Nucleus accumbens (tissue), 56 donors: ENCODE data around the gene NLGN1.

ENCODE experiments used
- DNase-seq, 56 donors: peaks; one replicate each; lab custom pipeline; 2025; lab: John Stamatoyannopoulos, UW

The NLGN1 gene

DNA sequence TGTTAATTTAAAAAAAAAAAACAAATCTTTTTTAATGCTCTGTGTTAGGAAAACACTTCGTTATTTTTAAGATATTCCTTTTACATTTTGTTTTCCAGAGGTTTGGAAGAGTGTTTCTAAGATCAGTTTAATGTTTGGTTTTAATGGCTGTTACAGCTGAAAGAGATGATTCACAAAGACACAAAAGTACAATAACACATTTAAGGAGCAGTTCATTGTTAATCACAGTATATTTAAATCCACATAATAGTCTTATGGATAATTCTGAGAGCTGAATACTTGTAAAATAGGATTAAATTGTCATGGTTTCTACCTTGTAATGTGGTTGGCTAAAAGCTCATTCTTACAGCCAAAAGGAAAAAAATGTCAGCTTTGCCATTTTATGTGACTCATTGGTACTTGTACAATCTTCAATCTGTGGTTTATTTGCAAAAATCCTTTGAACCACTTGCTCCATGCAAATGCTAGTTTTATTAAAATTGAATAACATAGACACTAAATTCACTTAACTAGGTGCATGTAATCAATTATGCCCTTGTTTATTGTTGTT lies 426.4 kb downstream of the NLGN1 start:
- no peak for DNase-seq

DNA sequence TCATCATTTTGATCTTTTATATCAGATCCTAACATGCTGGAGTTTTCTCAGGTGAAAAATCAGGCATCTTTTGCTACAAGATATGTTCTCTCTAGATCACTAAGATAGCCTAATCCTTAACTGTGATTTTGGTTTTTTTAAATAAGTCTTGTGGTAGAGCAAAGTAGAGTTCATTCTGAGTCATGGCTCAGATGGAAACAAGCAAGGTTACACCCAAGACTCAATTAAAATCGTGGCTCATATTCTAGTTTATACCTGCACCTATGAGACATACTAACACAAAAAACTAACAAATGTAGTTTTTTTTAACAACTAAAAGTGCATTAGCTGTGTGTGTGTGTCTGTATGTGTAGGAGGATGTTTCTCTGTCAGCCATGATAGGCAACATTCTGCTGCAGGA lies 428.2 kb downstream of the NLGN1 start:
- DNase-seq, result no peak

DNA sequence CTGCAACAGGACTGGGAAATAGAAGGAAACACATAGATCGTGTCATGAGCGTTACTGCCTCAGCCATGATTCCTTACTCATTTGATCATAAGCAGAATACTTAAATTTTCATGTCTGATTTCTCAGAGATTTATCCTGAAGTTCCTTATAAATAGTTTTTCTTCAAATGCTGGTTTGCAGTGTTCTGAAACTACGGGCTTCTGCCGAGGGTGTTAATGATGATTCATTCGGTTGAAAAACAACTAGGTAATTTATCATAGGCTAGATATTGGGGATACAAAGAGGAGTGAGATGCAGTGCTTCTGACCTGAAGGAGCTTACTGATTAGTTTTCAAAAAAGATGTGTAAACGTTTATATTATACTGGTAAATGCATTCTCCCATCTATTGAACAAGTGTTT lies 428.9 kb downstream of the NLGN1 start:
- no peak for DNase-seq

DNA sequence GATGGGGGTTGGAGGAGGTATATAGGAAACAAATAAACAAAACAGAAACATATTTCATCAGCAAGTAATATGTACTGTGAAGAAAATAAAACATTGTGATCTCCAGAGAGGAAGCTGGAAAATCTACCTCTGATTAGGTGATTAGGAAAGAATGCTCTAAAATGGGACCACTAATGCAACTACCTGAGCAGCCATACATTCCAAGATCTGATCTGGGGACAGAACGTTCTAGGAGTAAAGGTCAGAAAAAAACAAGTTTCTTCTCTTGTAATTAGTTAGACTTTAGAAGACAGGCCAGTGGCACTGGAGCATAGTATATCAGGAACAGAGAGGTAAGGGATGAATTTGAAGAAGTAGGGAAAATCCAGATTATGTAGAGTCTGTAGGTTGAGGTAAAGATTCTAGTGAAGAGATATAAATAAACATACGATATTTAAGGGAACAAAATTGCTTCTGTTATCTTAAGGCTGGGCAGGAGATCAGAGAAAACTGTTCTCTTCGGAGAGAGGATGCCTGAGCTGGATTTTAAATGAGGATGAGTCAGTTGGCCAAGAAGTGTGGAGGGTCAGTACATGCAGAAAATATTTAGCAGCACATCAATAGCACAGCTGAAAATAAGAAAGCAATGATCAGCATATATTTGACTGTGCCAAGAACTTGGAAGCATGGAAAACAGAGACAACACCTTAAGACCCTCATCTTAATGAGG lies 429.5 kb downstream of the NLGN1 start:
- no peak for DNase-seq

DNA sequence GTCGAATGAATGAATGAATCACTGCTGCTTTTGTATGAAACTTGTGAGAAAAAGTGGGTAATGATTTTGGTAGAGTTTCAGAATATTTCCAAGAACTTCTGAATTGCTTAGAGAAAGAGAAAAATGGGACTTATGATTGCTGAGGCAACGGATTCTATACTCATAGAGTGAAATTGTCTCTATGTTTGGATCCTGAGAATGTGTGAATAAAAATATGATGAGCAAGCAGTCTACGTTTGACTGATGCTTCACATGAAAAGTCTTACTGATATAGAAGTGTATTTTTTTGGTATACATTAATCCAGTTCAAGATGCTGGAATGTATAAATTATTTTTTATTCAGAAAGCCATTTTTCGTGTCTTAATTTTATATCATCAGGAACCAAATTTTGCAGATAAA lies 441.1 kb downstream of the NLGN1 start:
- DNase-seq, result no peak

DNA sequence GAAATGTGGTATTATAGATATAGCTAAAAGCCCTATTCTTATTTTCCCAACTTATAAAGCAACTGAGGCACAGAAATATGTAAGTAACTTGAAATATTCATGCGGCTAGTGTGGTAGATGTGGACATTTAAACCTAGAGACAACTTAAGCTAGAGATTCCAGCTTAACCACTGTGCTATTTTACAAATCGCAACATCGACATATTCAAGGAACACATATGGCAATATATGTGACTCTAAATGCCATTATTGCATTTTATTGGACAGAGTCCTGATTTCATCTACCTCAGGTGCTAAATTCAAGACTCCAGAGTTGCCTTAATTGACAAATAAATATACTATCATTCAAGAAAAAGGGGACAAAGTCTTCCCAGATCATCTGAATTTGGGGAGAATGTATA lies 442.3 kb downstream of the NLGN1 start:
- DNase-seq, result no peak

DNA sequence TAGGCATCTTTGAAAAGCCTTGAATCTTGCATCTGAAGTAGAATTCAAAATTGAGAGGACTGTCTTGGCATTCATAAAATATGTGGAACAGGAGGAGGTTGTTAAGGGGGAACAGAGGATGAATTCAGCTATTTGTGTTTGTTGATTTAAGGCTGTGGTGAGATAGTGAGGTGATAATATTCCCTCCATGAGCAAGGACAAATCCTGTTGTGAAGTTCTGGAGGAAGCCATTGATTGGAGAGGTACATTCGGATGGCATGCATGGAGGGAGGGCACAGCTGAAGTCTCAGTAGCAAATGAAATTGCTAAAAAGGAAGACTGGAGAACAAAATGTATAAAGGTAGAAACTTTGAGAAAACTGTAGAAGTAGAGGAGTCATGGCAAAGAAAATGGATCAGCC lies 443.8 kb downstream of the NLGN1 start:
- DNase-seq, result no peak

DNA sequence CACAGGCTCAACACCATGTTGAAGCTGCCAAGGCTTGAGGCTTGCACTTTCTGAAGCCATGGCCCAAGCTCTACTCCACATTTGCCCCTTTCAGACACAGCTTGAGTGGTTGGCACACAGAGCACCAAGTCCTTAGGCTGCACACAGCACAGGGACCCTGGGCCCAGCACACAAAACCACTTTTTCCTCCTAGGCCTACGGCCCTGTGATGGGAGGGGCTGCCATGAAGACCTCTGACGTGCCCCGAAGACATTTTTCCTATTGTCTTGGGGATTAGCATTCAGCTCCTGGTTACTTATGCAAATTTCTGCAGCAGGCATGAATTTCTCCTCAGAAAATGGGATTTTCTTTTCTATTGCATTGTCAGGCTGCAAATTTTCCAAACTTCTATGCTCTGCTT lies 445.5 kb downstream of the NLGN1 start:
- no peak for DNase-seq

DNA sequence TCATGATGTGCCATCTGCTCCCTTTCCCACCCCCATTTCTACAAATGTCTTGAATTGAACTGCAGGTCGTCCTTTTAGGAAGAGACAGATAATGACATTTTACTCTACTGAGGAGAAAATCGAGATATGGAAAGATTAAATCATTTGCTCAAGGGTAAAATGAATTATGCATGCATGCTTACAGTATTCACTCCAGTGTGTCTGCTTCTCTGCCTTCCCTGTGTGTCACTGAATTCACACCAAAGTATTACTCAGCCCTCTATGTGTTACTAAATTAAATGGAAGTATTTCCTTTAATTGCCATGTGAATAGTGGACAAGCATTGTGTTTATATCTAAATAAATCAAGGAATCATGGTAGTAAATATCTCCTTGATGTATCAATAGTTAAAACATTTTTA lies 449.0 kb downstream of the NLGN1 start:
- DNase-seq, result no peak

DNA sequence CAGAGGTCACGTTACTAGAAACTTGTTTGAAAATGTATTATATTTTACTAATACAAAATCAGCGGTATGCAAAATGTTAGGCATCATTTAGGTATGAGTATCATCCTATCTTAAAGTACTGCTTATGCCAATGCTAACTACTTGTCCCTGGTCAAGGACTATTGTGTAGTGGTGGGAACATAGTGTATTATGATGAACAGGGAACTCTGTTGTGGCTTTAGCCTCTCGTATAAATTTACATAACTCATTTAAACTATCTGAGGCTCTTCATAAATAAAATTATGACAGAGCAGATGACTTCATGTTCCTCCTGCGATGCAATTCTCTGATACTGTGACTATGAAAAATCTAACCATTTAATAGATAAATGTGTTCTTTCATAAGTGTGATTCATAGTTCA lies 451.9 kb downstream of the NLGN1 start:
- no peak for DNase-seq

DNA sequence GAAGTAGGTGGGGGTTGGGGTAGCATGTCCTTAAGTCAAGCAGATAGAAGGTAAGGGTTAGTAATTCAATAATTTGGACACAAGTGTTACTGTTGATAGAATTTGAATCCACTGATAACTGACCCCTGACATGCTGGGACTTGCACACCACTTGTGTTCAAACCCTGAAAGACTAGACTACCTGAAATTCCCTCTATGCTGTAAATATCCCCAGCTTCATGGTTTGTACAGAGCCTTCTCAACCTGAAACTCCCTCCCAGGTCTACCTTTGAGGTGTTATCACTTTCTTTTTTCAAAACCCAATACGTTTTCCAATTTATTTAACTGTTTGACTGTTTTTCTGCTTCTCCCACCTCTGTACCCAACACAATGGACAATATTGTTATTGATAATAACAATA lies 459.6 kb downstream of the NLGN1 start:
- DNase-seq, result no peak

DNA sequence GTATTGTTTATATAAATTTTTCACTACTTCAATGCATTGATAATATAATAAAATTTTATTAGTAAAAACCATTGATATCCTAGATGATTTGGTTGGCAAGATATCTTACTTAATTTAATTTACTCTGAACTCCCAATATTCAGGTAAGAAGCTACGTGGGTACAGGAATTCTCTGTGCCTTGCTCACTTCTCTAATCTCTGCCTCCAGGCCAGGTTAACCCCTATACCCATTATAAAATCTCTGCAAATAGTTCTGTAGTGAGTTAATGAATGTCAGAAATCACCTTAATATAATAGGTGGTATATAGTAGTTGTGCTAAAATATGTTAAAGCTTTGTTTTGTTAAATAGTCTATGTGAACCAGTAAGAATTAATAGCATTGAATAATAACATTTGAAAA lies 465.2 kb downstream of the NLGN1 start:
- DNase-seq, result no peak

DNA sequence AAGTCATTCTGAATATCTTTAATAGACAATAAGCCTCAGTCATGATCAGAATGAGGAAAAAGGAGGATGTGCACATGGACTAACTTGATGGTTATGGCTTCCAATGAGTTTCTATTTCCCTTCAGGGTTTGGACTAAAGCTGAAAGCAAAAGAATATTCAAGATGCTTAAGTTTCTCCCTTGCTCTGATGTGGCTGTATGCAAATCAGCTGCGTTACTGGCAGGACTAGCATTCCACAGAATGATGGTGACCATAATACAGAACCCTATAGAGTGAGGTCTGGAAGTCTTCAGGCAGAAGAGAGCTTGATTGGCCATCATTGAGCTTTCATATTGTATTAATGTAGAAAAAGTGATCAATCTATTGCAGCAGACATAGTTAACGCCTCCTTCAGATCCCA lies 466.0 kb downstream of the NLGN1 start:
- no peak for DNase-seq

DNA sequence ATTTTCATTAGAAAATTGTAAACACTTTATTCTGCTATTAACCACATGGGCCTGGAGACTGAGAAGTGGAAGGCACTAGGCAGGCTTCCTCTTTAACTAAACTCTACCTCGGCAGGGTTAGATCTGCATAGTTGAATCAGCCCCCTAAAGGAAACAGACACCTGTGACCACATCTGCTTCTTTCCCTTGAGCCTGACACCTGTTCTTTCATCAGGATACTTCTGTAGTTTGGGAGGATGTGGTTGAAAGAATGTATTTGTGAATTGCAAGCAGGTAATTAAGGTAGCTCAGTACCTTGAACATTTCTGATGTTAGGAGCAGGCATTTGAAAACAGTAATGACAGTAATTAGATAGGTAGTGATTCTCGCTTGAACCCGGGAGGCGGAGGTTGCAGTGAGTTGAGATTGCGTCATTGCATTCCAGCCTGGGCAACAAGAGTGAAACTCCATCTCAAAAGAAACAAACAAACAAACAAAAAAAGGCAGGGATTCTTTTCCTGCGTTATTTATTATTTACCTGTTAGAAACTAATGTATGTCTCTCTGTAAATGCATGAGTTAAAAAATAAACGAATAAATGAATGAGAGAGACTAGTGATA lies 468.5 kb downstream of the NLGN1 start:
- no peak for DNase-seq

DNA sequence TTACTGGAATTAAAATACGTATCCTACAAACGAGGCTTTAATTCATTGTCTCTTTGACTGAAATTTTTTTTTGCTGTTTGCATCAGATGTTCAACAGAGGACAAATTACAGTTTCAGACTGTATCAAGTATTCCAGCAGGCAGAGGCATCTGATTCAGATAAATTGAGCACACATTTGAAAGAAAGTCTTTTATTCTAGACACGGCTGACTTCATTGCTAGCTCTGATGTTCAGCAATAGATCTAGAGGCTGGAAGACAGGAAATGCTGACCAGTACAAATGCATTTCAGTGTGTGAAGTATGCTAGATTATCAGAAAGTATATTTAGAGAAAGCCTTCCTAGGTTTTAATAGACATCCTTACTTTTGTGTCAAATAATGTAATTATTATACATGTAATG lies 472.2 kb downstream of the NLGN1 start:
- DNase-seq, result no peak

DNA sequence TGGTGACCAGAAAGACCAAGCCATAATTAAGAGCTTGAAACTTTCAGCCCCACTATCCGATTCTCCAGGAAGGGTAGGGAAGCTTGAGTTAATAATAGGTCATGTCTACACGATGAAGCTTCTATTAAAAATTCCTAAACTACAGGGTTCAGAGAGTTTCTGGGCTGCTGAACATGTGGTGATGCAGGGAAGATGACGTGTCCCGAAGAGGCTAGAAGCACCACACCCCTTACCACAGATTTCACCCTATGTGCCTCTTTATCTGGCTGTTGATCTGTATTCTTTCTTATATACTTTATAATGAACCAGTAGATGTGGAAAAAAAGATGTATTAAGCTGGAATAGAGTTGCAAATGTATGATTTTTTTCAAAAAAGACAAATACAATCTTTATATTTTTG lies 473.4 kb downstream of the NLGN1 start:
- no peak for DNase-seq

DNA sequence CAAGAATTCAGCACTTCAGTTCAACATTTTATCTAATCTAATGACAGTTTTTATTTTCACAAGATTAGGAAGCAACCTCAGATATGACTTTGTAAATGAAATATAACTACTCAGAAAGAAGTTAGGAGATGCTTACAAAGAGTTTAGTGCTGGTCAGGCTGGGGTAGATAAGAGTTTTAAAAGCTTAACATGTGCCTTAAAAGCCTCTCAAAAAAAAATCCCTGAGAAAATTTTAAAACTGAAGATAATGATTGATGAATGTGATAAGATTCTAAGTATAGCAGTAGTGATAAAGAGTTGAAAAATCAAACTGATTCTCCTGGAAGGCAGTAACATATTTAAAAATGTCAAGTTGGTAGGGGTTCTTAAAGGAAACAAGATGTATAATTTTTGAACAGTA lies 478.2 kb downstream of the NLGN1 start:
- DNase-seq, result no peak

DNA sequence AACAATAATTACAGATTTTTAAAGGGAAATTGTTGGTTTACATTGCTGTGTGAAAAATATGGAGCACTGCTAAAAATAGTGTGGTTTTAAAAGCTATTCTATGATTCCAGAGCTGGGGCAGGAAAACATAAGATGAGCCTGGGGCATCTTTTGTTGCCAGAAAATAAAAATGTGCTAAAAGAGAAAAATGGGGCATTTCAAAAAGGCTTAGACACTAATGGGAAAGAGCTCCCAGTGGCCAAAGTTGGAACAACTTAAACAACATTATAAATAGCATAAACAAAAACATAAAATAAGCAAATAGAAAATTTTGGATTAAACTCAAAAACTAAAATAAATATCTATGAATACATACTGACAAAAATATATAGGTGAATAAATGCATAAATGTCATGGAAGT lies 478.9 kb downstream of the NLGN1 start:
- no peak for DNase-seq

DNA sequence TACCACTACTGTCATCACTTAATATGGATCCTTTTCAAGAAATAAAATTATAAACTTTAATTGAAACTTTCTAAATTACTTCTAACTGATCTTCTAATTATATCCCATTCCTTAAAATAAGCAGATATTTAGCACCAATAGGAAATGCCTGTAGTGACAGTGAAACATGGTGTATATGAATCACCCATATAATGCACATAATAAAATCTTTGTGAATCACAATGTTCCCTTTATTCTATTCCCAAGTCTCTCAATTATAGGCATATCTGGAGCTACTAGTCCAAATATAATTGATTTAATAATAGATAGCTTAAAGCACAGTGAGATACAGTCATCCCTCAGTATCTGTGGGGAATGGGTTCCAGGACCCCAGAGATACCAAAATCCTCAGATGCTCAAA lies 490.3 kb downstream of the NLGN1 start:
- DNase-seq, result no peak

DNA sequence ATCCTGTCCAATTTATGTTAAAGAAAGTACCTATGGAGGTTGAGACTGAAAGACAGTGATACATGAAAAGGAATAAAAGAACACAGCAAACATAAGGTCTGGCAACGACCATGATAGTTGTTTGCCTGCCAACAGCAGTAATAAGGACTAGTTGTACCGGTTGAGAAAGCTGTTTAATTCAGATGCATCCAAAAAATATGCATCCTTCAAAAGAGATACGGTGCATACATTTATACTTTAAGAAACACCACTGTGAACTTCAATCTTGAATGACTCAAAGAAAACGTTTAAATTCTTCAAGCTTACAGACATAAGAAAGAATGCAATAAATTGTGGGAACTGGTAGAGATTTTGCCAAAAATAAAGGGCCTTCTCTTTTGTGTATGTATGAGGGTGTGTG lies 492.1 kb downstream of the NLGN1 start:
- DNase-seq, result no peak

DNA sequence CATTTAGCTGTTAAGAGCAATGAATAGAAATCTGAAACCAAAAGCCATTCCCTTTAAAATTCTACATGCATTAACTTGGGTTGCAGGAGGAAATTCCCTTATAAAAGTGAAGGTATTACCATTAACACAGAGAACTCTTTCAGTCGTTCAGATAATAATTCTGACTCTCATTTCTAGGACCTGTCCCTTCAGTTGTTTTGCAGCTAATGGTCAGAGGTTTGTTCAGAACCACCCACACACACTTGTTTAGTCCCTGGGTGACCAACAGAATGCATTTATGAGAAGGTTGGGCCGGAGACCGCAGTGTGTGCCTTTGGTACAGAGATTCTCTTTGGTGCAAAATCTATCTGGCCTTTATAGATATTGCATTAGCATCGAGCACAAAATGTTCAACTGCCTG lies 492.5 kb downstream of the NLGN1 start:
- no peak for DNase-seq

DNA sequence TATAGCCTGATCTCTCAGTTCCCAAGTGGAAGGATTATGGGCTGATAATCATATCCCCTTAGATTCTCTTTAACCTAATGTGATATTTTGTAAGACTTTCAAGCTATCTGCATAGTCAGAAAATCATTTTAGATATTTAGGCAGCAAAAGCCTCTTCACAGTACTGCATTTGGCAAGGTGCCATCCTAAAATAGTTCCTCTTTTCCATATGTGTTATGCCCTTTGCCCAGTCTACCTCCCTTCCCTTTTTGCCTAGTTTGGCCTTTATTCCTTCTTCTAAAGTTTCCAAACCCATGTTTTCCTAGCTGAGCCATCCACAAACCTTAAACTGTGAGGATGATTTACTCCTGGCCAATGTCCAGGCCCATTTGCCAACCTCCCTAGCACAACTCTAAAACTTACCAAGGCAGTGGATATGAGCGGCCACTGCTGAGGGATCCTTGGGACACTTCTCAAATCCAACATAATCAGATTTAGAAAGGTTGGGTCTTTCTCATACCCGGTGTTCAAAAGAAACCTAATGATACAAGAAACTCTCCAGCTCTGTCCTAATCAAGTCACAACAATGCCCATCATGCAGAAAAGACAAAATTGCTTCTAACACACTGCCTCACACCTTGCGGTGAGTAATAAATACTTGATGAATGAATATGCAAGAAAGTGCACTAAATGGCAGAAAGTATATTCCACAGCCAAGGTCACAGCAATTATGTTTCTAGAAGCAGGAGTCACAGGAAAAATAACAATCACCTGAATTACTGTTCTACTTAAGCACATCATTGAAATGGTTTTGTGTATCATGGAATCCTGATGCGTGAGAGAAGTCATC lies 493.9 kb downstream of the NLGN1 start:
- DNase-seq, result no peak
